ENCODE results near the gene UIMC1.

UIMC1 gene

GRCh38 chr5:176864755-176865154 is 141.8 kb downstream of the UIMC1 start:
- no peaks in the 10 kb centered on the region for H3K9me3 ChIP-seq (ENCODE audit: control insufficient read depth, insufficient read depth, low read length)
- H3K4me1 ChIP-seq (ENCODE audit: control insufficient read depth, low read length): no peaks in the 10 kb centered on the region; the same call in 1 of the 2 replicates
- H3K4me2 ChIP-seq (ENCODE audit: low read length): no peak overlapping the region
- no peaks in the 10 kb centered on the region for H3K79me2 ChIP-seq (ENCODE audit: control insufficient read depth, low read length)
- no peaks in the 10 kb centered on the region for H3K36me3 ChIP-seq (ENCODE audit: control insufficient read depth, low read length)
- H3K9me2 ChIP-seq (replicated peaks; ENCODE audit: control insufficient read depth, low read length): no peaks in the 10 kb centered on the region
- H3K4me3 ChIP-seq (ENCODE audit: low read length): no peak overlapping the region
- no peaks in the 10 kb centered on the region for H4K20me1 ChIP-seq (ENCODE audit: control insufficient read depth, insufficient read depth, low read depth, low read length)
- peaks cover 9% of the 10 kb centered on the region for H3K27me3 ChIP-seq (ENCODE audit: control insufficient read depth, low read length)
- TF ChIP-seq EZH2phosphoT487 (IDR thresholded peaks at IDR 0.05; ENCODE audit: borderline replicate concordance, low read length) (no peak), CTCF (IDR thresholded peaks at IDR 0.05; ENCODE audit: low read depth, low read length, poor library complexity, severe bottlenecking) (no peak)
- H3K27ac ChIP-seq (ENCODE audit: low read depth, low read length): no peak overlapping the region
- H3F3A ChIP-seq (ENCODE audit: control insufficient read depth, insufficient read depth): no peaks in the 10 kb centered on the region

- Histone ChIP-seq H4K20me1 (ENCODE audit: control insufficient read depth, insufficient read depth, low read depth, low read length) (no peaks in the 10 kb centered on the region), H3K27me3 (ENCODE audit: control insufficient read depth, low read length) (peaks cover 9% of the 10 kb centered on the region), H3K4me2 (ENCODE audit: low read length) (no peak overlapping the region)
These were observed 142.8 kb downstream of the UIMC1 start for GRCh38 chr5:176863765-176864098.

GRCh38 chr5:176863041-176863764 is 143.4 kb downstream of the UIMC1 start:
- Histone ChIP-seq H3K4me2 (ENCODE audit: low read length) (no peak overlapping the region; the same call in 1 of the 2 replicates), H3K27me3 (ENCODE audit: control insufficient read depth, low read length) (peaks cover 9% of the 10 kb centered on the region), H3K4me1 (ENCODE audit: control insufficient read depth, low read length) (no peaks in the 10 kb centered on the region; the same call in 1 of the 2 replicates)

More at GRCh38 chr5:176863765-176864098, 142.8 kb downstream of the UIMC1 start:
- TF ChIP-seq CTCF (IDR thresholded peaks at IDR 0.05; ENCODE audit: low read depth, low read length, poor library complexity, severe bottlenecking): no peak
- TF ChIP-seq EZH2phosphoT487 (IDR thresholded peaks at IDR 0.05; ENCODE audit: borderline replicate concordance, low read length): no peak
- Histone ChIP-seq H3K4me1 (ENCODE audit: control insufficient read depth, low read length) (no peaks in the 10 kb centered on the region; the same call in 1 of the 2 replicates), H3K9me2 (replicated peaks; ENCODE audit: control insufficient read depth, low read length) (no peaks in the 10 kb centered on the region), H3K36me3 (ENCODE audit: control insufficient read depth, low read length) (no peaks in the 10 kb centered on the region), H3K79me2 (ENCODE audit: control insufficient read depth, low read length) (no peaks in the 10 kb centered on the region), H3K27ac (ENCODE audit: low read depth, low read length) (no peak overlapping the region), H3F3A (ENCODE audit: control insufficient read depth, insufficient read depth) (no peaks in the 10 kb centered on the region), H3K4me3 (ENCODE audit: low read length) (no peak overlapping the region), H3K9me3 (ENCODE audit: control insufficient read depth, insufficient read depth, low read length) (no peaks in the 10 kb centered on the region)

More at GRCh38 chr5:176863041-176863764, 143.4 kb downstream of the UIMC1 start:
- H3K36me3 ChIP-seq (ENCODE audit: control insufficient read depth, low read length): no peaks in the 10 kb centered on the region
- H4K20me1 ChIP-seq (ENCODE audit: control insufficient read depth, insufficient read depth, low read depth, low read length): no peaks in the 10 kb centered on the region
- no peak overlapping the region for H3K4me3 ChIP-seq (ENCODE audit: low read length)
- no peak for TF ChIP-seq CTCF (IDR thresholded peaks at IDR 0.05; ENCODE audit: low read depth, low read length, poor library complexity, severe bottlenecking)
- no peak for TF ChIP-seq EZH2phosphoT487 (IDR thresholded peaks at IDR 0.05; ENCODE audit: borderline replicate concordance, low read length)
- no peaks in the 10 kb centered on the region for H3K9me2 ChIP-seq (replicated peaks; ENCODE audit: control insufficient read depth, low read length)
- no peaks in the 10 kb centered on the region for H3F3A ChIP-seq (ENCODE audit: control insufficient read depth, insufficient read depth)
- no peaks in the 10 kb centered on the region for H3K9me3 ChIP-seq (ENCODE audit: control insufficient read depth, insufficient read depth, low read length)
- no peak overlapping the region for H3K27ac ChIP-seq (ENCODE audit: low read depth, low read length)
- H3K79me2 ChIP-seq (ENCODE audit: control insufficient read depth, low read length): no peaks in the 10 kb centered on the region
